H1 (cell line): ENCODE results near the gene BAHD1. TPM values are rescaled to one million over a fixed set of nuclear protein-coding genes. Genes with fewer than 3 reads are reported as not detected.

Experiments
- CREB1 ChIP-seq: IDR thresholded peaks from 2 replicates; pipeline ENCODE4 v1.6.1; 2012; ENCODE audit warnings: inconsistent platforms
- E2F6 ChIP-seq: IDR thresholded peaks from 2 replicates; pipeline ENCODE4 v1.6.1; 2012; ENCODE audit warnings: inconsistent platforms
- JUND ChIP-seq: IDR thresholded peaks from 2 replicates; pipeline ENCODE4 v1.6.1; 2011; ENCODE audit warnings: mild to moderate bottlenecking, improper control_type of control experiment, low read length
- POLR2A ChIP-seq, 2 experiments: IDR thresholded peaks; 1 replicate in 1 of 2; 2 replicates in 1 of 2; pipeline ENCODE4 v1.6.1; 2011; ENCODE audit warnings: low read depth in 2 of 2, low read length in 2 of 2, mild to moderate bottlenecking in 2 of 2; ENCODE audit errors: control extremely low read depth in 1 of 2
- POLR2AphosphoS5 ChIP-seq: IDR thresholded peaks from 2 replicates; pipeline ENCODE4 v1.6.1; 2011; ENCODE audit warnings: low read depth, low read length
- polyA plus RNA-seq, 7 experiments: library from polyadenylated mRNA; depleted of rRNA in 3 of 7; stranded (reverse) in 5 of 7; unstranded in 2 of 7; fragments of >200 nt in 5 of 7; fragments of 200-250 nt in 2 of 7; gene quantifications; 1 replicate in 5 of 7; 2 replicates in 1 of 7; 4 replicates in 1 of 7; pipeline versions ENCODE4 v1.2.1 to v1.2.3, GENCODE V29; 2011 to 2013; ENCODE audit warnings: missing spikeins in 2 of 7, mixed read lengths in 2 of 7
- total RNA-seq: library from RNA; stranded (reverse); fragmentation: NEBNext Ultra II Directional; extraction: Animal tissue kit (Norgen Biotek cat#: 25700); gene quantifications from 2 replicates; pipeline ENCODE4 v1.2.1, GENCODE V29; 2021
- TF ChIP-seq, protein P1 (sequence below): IDR thresholded peaks from 2 replicates; pipeline ENCODE4 v1.6.1; 2012; ENCODE audit warnings: inconsistent platforms
- TF ChIP-seq, protein P2 (sequence below): fragments of 300-600 bp; sonication (generic); IDR thresholded peaks from 2 replicates; pipeline ENCODE4 v1.7.1; 2012; ENCODE audit warnings: low read length, moderate library complexity, mild to moderate bottlenecking, inconsistent platforms; ENCODE audit not compliant: insufficient replicate concordance

The BAHD1 gene
- total and polyA plus RNA-seq, 2 of the 8 experiments (the other 6 are each of a cell fraction or from before 2014, with no cell fraction given), result 15.0 to 38.9 TPM

DNA sequence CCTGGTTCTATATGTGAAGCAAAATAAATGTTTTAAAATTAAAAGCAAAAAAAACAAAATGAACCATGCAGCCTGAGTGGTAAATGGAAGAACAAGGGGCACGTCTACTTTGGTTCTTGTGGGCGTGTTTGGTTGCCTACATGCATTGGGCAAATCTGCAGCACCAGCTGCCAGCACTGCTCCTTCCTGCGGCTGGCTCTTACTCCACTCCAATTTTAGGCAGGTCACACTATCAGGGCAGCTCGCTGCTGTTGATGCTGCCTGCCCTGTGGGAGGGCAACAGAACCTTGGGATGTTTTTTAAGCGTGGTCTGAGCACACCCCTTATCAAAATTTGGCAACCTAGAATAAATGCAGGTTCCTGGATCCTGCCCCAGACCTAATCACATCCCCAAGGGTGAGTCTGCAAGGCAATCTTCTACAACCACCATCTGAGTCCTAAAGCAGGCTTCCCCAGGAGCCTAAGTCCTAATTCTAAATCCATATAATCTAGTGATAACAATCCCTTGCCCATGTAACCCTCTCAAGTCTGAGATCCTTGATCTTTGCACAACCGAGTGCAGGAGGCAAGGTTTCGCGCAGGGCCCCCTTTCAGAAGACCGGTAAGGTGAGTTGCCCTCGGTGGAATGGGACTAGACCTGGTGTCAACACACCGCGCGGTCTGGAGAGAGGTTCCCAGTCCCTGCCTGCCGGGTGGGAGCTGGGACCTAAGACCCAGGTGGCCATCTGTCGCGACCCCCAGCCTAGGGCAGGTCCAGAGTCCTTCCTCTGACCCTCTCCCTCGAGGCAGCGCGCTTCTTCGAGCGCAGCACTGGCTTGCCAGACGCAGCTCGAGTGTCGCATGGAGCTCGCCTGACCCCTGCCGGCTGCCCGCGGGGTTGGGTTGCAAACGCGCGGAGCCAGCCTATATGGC lies 19.3 kb upstream of the BAHD1 start (continued):
- TF ChIP-seq E2F6 (peak; percentile 40; the same call in 1 of the 2 replicates), JUND (peak; percentile 51; the same call in 1 of the 2 replicates), POLR2AphosphoS5 (peak; percentile 48; the same call in 1 of the 2 replicates), CREB1 (0 out of 2 replicates have a peak, but pooled peaks have one; percentile 36), POLR2A (IDR thresholded peaks at IDR 0.05; ENCODE audit: control extremely low read depth in 1 of 2, low read depth in 2 of 2, low read length in 2 of 2) (peak in 1 of 2 experiments; percentile 38; a peak in 1 of 3 replicates)
- TF ChIP-seq, protein P1, sequence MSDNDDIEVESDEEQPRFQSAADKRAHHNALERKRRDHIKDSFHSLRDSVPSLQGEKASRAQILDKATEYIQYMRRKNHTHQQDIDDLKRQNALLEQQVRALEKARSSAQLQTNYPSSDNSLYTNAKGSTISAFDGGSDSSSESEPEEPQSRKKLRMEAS, result peak; percentile 76
- TF ChIP-seq, protein P2, sequence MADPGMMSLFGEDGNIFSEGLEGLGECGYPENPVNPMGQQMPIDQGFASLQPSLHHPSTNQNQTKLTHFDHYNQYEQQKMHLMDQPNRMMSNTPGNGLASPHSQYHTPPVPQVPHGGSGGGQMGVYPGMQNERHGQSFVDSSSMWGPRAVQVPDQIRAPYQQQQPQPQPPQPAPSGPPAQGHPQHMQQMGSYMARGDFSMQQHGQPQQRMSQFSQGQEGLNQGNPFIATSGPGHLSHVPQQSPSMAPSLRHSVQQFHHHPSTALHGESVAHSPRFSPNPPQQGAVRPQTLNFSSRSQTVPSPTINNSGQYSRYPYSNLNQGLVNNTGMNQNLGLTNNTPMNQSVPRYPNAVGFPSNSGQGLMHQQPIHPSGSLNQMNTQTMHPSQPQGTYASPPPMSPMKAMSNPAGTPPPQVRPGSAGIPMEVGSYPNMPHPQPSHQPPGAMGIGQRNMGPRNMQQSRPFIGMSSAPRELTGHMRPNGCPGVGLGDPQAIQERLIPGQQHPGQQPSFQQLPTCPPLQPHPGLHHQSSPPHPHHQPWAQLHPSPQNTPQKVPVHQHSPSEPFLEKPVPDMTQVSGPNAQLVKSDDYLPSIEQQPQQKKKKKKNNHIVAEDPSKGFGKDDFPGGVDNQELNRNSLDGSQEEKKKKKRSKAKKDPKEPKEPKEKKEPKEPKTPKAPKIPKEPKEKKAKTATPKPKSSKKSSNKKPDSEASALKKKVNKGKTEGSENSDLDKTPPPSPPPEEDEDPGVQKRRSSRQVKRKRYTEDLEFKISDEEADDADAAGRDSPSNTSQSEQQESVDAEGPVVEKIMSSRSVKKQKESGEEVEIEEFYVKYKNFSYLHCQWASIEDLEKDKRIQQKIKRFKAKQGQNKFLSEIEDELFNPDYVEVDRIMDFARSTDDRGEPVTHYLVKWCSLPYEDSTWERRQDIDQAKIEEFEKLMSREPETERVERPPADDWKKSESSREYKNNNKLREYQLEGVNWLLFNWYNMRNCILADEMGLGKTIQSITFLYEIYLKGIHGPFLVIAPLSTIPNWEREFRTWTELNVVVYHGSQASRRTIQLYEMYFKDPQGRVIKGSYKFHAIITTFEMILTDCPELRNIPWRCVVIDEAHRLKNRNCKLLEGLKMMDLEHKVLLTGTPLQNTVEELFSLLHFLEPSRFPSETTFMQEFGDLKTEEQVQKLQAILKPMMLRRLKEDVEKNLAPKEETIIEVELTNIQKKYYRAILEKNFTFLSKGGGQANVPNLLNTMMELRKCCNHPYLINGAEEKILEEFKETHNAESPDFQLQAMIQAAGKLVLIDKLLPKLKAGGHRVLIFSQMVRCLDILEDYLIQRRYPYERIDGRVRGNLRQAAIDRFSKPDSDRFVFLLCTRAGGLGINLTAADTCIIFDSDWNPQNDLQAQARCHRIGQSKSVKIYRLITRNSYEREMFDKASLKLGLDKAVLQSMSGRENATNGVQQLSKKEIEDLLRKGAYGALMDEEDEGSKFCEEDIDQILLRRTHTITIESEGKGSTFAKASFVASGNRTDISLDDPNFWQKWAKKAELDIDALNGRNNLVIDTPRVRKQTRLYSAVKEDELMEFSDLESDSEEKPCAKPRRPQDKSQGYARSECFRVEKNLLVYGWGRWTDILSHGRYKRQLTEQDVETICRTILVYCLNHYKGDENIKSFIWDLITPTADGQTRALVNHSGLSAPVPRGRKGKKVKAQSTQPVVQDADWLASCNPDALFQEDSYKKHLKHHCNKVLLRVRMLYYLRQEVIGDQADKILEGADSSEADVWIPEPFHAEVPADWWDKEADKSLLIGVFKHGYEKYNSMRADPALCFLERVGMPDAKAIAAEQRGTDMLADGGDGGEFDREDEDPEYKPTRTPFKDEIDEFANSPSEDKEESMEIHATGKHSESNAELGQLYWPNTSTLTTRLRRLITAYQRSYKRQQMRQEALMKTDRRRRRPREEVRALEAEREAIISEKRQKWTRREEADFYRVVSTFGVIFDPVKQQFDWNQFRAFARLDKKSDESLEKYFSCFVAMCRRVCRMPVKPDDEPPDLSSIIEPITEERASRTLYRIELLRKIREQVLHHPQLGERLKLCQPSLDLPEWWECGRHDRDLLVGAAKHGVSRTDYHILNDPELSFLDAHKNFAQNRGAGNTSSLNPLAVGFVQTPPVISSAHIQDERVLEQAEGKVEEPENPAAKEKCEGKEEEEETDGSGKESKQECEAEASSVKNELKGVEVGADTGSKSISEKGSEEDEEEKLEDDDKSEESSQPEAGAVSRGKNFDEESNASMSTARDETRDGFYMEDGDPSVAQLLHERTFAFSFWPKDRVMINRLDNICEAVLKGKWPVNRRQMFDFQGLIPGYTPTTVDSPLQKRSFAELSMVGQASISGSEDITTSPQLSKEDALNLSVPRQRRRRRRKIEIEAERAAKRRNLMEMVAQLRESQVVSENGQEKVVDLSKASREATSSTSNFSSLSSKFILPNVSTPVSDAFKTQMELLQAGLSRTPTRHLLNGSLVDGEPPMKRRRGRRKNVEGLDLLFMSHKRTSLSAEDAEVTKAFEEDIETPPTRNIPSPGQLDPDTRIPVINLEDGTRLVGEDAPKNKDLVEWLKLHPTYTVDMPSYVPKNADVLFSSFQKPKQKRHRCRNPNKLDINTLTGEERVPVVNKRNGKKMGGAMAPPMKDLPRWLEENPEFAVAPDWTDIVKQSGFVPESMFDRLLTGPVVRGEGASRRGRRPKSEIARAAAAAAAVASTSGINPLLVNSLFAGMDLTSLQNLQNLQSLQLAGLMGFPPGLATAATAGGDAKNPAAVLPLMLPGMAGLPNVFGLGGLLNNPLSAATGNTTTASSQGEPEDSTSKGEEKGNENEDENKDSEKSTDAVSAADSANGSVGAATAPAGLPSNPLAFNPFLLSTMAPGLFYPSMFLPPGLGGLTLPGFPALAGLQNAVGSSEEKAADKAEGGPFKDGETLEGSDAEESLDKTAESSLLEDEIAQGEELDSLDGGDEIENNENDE, result no peak
